Pons (tissue), 1 donor: ENCODE data around the gene IRGQ.
A peak's percentile ranks its signal among the peaks of the same experiment; 100 is the strongest.
"Not testable (repeated sequence)": the region's sequence is repeated elsewhere in the genome, so short reads cannot be mapped to it uniquely, and the experiment has no call there.

Experiments used
- DNase-seq: peaks from one replicate; pipeline ENCODE4 v3.0.0-alpha.2; 2016; ENCODE audit warnings: low spot score

The IRGQ gene, protein sequence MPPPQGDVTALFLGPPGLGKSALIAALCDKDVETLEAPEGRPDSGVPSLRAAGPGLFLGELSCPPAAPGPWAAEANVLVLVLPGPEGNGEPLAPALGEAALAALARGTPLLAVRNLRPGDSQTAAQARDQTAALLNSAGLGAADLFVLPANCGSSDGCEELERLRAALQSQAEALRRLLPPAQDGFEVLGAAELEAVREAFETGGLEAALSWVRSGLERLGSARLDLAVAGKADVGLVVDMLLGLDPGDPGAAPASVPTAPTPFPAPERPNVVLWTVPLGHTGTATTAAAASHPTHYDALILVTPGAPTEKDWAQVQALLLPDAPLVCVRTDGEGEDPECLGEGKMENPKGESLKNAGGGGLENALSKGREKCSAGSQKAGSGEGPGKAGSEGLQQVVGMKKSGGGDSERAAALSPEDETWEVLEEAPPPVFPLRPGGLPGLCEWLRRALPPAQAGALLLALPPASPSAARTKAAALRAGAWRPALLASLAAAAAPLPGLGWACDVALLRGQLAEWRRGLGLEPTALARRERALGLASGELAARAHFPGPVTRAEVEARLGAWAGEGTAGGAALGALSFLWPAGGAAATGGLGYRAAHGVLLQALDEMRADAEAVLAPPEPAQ

GRCh38 chr19:43595999-43596841 lies at the start of gene IRGQ, which contains the start of gene ZNF576:
IRGQ (minus strand) TSS chr19:43596134; CDS start chr19:43595338, 796 bp downstream.
ZNF576 (plus strand) TSS chr19:43596595; CDS start chr19:43597109, 514 bp downstream.
- DNase-seq: peak; percentile 100

DNA sequence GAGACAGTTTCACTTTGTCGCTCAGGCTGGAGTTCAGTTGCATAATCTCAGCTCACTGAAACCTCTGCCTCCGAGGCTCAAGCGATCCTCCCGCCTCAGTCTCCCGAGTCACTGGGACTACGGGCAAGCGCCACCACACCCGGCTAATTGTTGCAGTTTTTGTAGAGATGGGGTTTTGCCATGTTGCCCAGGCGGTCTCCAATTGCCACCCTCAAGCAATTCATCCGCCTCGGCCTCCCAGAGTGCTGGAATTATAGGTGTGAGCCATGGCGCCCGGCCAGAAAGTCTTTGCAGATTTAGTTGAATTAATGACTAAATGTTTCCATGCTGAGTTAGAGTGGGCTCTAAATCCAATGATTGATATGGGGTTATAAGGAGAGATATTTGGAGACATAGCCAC lies 48.2 kb upstream of the IRGQ start:
- DNase-seq: no peak

- DNase-seq: no peak
Measured at GRCh38 chr19:43643326-43643725, 47.4 kb upstream of the IRGQ start.

DNA sequence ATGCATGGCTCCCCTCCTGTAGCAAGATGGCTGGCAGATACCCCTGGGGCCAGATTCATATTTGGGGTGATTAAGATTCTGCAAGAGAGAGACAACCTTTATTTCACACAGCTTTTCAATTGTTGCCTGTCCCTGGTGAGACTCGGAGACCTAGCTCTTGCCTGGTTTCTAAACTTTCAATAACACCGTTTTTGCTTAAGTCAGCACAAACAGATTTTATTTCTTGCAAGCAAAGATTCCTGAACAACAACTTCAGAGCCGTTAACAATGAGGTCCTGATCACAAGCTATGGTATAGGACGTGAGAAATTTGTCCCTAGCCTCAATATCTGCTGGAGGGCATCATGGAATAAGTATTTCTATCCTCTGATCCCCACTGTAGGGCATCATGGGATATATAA lies 46.6 kb upstream of the IRGQ start:
- no peak for DNase-seq

DNA sequence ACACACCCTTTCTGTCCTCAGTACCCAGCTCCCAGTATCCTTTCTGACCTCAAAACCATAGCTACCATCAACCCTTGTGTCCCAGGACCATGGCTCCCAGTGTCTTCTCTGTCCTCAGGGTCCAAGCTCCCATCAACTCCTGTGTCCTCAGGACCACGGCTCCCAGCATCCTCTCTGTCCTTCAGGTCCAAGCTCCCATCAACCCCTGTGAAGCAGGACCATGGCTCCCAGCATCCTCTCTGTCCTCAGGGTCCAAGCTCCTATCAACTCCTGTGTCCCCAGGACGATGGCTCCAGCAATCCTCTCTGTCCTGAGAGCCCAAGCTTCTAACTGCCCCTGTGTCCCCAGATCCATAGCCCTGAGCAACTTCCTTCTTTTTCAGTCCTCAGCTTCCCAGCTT lies 45.4 kb upstream of the IRGQ start:
- DNase-seq: no peak

- no peak for DNase-seq
Measured at GRCh38 chr19:43640424-43640757, 44.5 kb upstream of the IRGQ start.

GRCh38 chr19:43639519-43640423 lies 43.8 kb upstream of the IRGQ start, which contains the start of gene CADM4:
CADM4 (minus strand) TSS chr19:43639850; CDS start chr19:43639790, 60 bp downstream.
- no peak for DNase-seq

- DNase-seq: no peak
Measured at GRCh38 chr19:43638995-43639518, 43.1 kb upstream of the IRGQ start.

- peak; percentile 34 for DNase-seq
Measured at GRCh38 chr19:43638214-43638994, 42.5 kb upstream of the IRGQ start.

DNA sequence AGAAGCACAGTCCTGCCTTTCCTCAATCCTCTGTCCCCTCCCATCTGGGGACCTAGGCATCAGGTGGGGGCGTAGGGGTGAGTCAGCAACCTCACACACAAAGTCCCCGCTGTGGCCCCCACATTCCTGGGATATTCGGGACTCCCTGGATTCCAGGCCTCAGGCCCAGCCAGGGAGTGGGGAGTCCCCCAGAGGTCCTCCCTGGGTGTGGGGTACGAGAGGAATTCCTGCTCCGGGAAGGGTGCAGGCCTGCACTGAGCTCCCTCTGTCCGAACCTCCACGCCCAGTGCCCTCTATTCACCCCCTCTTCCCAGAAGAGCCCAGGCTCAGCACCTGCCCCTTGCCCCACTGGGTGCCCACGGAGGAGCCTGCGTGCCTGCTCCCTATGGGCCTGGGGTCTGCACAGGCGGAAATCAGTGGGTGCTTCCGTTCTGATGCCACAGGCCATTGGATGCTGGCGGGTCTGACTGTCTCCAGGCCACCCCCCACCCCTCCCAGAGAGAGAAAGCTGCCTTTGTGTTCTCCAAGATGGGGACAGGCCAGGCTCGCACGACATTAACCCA lies 40.3 kb upstream of the IRGQ start:
- DNase-seq: peak; percentile 84

- DNase-seq: not testable (repeated sequence)
Measured at GRCh38 chr19:43635561-43635940, 39.6 kb upstream of the IRGQ start.

- peak; percentile 77 for DNase-seq
Measured at GRCh38 chr19:43634872-43635560, 39.1 kb upstream of the IRGQ start.

DNA sequence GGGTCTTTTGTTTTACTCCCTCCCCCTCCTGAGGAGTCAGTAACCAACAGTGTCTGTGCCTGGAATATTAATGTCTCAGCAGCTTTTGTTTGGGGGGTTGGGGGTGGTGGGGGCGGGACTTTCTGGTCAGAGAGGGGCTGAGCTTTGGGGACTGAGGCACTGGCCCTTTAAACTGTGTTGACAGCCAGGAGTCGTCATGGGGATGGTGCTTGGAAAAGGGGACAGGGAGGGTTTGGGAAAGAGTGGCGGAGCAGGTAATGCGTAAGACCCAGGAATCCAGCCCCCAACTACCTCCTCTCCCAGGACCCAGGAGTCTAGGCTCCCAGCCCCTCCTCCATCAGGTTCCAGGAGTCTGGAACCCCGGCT lies 38.6 kb upstream of the IRGQ start:
- DNase-seq: peak; percentile 60

- no peak for DNase-seq
Measured at GRCh38 chr19:43634068-43634467, 38.1 kb upstream of the IRGQ start.

DNA sequence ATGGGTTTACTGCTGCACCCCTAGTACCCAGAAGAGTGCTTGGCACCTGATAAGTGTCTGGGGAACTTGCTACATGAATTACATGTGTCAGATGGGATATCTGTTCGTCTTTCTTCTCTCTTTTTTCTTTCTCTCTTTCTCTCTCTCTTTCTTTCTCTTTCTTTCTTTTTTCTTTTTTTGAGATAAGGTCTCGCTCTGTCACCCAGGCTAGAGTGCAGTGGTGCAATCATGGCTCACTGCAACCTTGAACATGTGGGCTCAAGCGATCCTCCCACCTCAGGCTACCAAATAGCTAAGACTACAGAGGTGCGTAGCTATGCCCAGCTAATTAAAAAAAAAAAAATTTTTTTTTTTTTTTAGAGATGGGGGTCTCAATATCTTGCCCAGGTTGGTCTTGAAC lies 37.6 kb upstream of the IRGQ start:
- no peak for DNase-seq

GRCh38 chr19:43631491-43631890 lies 35.6 kb upstream of the IRGQ start:
- no peak for DNase-seq

DNA sequence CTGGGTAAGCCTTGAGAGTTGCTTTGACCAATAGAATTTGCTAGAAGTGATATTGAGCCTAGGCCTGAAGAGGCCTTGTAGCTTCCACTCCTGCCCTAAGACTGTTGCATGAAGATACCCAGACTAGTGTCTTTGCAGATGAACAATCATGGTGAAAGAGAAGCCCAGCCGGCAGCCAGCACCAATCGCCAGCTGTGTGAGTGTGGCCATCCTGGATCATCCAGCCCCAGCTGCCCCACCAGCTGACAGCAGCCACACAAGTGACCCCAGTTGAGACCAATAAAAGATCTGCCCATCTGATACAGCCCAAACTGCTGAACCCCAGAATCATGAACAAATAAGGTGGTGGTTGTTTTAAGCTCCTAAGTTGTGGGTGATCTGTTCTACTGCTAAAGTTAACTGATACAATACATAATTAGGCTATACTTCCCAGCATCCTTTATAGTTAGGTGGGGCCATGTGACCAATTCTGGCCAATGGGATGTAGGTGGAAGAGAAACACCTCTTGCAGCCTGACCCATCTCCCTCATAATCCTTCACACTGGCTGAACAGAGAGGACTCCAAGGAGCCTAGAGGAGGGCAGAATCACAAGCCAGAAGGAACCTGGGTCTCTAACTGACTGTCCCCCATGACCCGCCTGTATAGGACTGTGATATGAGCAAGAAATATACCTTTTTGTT lies 32.9 kb upstream of the IRGQ start:
- DNase-seq: no peak

DNA sequence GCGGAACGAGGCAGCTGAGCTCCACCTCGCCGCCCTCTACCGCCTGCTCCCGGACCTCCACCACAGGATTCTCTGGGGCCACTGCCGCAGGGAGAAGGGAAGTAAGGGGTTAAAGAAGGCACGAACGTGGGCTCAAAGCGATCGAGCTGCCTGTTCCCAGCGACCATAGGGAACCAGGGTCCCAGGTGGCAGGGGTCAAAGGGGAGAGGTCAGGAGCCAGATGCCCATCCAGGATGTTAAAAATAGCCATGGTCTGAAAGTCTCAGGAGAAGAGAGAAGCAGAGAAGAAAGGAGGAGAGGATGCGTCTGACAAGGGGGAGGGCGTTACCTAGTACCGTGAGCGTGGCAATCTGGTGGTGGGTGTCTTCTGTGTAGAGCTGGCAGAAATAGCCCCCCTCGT lies 30.9 kb upstream of the IRGQ start:
- DNase-seq: no peak
